GM11168 (cell line): ENCODE data around the gene TRPM6.
"Not testable (repeated sequence)": the region's sequence is repeated elsewhere in the genome, so short reads cannot be mapped to it uniquely, and the experiment has no call there.

Experiments
- in situ Hi-C: fragments of 300-500 bp; cut with MboI; formaldehyde crosslinking; loops from one replicate; pipeline ENCODE4 v1.12.0; 2022; ENCODE audit warnings: low sequenced_read_pairs; ENCODE audit not compliant: unreplicated experiment

The TRPM6 gene

GRCh38 chr9:74860247-74860646, 27.5 kb downstream of the TRPM6 start:
- in situ Hi-C loops, result not testable (repeated sequence)

GRCh38 chr9:74859786-74860185, 27.9 kb downstream of the TRPM6 start:
- in situ Hi-C loops, result no loop called here

- in situ Hi-C loops, result no loop called here
These were observed 28.8 kb downstream of the TRPM6 start for GRCh38 chr9:74858751-74859414.

GRCh38 chr9:74856989-74857388, 30.7 kb downstream of the TRPM6 start:
- in situ Hi-C loops, result no loop called here

GRCh38 chr9:74855072-74855471, 32.6 kb downstream of the TRPM6 start:
- in situ Hi-C loops, result no loop called here

GRCh38 chr9:74853024-74853423, 34.7 kb downstream of the TRPM6 start:
- in situ Hi-C loops, result not testable (repeated sequence)

- in situ Hi-C loops, result no loop called here
These were observed 39.6 kb downstream of the TRPM6 start for GRCh38 chr9:74848153-74848525.

- in situ Hi-C loops, result no loop called here
These were observed 40.1 kb downstream of the TRPM6 start for GRCh38 chr9:74847478-74848152.

GRCh38 chr9:74846766-74847165, 41.0 kb downstream of the TRPM6 start:
- in situ Hi-C loops, result no loop called here

GRCh38 chr9:74838351-74838750, 49.4 kb downstream of the TRPM6 start:
- in situ Hi-C loops, result no loop called here

GRCh38 chr9:74824654-74825053, 63.1 kb downstream of the TRPM6 start:
- in situ Hi-C loops, result no loop called here

- in situ Hi-C loops, result no loop called here
These were observed 66.1 kb downstream of the TRPM6 start for GRCh38 chr9:74821636-74822035.

- in situ Hi-C loops, result no loop called here
These were observed 69.9 kb downstream of the TRPM6 start for GRCh38 chr9:74817816-74818215.

GRCh38 chr9:74817281-74817810, 70.4 kb downstream of the TRPM6 start:
- in situ Hi-C loops, result no loop called here

- in situ Hi-C loops, result no loop called here
These were observed 77.5 kb downstream of the TRPM6 start for GRCh38 chr9:74810200-74810599.

- in situ Hi-C loops, result no loop called here
These were observed 83.7 kb downstream of the TRPM6 start for GRCh38 chr9:74804018-74804385.

GRCh38 chr9:74803376-74804017, 84.2 kb downstream of the TRPM6 start:
- in situ Hi-C loops, result no loop called here

- in situ Hi-C loops, result no loop called here
These were observed 87.5 kb downstream of the TRPM6 start for GRCh38 chr9:74800226-74800625.

GRCh38 chr9:74795803-74796202, 91.9 kb downstream of the TRPM6 start:
- in situ Hi-C loops, result no loop called here

- in situ Hi-C loops, result no loop called here
These were observed 92.6 kb downstream of the TRPM6 start for GRCh38 chr9:74795081-74795480.

GRCh38 chr9:74784506-74784905, 103.2 kb downstream of the TRPM6 start:
- in situ Hi-C loops, result no loop called here
